T-helper 1 cell (primary cell): ENCODE measurements around the gene LRRC71.

Experiments
- DNase-seq, 5 donors: peaks; one replicate each; pipeline ENCODE4 v3.0.0-alpha.2; 2012 to 2020

LRRC71 gene

GRCh38 chr1:156947818-156948525 is 27.5 kb downstream of the LRRC71 start:
- DNase-seq = no peak

- DNase-seq = no peak
Measured at GRCh38 chr1:156948708-156949107, 28.3 kb downstream of the LRRC71 start.

DNA sequence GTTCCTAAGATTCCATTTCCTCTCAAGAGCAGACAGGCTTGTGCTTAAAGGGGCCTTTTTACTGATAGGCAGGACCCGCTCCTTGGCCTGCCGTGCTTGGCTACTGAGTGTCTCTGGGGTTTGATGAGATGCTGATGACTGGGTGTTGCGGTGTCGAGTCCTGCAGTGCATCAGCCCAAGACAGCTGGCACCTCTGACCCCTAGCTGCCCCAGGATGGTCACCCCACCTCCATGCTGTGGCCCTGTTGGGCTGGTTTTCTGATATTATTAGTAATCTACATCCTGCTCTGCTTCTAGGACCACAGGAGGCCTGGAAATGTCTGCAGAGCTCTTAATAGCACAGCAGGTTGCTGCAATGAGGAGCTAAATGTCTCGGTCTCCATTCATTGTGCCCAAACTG is 28.7 kb downstream of the LRRC71 start:
- no peak for DNase-seq

- no peak for DNase-seq
Measured at GRCh38 chr1:156951371-156951770, 30.9 kb downstream of the LRRC71 start.

DNA sequence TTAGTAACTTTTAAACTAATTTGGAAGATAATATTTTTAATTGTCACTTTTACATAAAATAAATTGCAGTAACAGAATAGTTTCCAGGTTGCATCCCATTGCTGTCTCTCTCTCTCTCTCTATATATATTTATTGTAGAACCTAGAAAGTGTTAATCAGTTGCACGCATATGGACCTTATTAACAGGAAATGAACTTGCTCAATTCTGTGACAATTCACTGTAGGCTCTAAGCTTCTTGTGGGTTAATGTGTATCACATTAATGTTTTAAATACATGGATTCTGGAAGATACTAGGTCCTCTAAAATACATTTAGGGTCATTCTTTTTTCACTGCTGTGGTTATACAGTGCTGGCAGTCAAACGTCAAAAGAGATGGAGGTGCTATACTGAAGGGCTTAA is 33.1 kb downstream of the LRRC71 start:
- DNase-seq = no peak

GRCh38 chr1:156956333-156956732 is 35.9 kb downstream of the LRRC71 start:
- DNase-seq = no peak

DNA sequence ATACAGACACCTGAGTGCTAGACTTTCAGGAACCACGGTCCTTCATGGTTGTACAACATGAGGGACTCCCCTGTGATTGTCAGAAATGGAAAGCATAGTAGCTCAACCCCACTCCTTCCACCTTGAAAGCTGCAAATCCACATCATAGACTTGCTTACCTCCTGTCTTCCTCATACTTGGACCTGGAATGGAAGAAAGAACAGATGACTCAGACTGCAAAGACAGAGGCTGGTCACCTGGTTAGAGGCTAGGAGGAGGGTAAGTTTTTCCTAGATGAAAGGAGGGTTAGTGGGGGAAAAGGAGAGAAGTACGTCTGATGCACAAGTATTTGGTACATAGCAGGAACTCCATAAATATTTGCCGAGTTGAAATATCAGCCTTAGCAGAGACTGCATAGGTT is 37.2 kb downstream of the LRRC71 start:
- no peak for DNase-seq

DNA sequence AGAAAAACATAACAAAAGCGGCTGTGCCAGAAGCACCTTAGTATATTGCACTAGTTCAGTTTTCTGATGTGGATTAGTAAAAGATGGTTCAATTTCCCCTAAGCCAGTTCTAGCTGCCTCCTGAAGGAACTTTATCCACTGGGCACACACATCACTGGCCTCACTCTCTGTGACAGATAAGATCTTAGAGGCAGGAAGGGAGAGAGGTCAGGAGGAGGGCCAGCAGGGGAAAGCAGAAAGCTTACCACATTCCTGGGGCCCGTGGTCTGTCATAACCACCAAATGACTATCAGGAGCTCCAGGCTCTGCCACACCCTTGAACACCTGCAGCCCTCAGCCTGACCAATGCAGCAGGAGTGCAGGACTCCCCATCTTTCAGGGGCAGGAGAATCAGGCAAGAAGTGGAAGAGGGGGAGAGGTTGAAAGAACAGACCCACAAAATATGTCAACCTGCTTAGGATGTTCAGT is 37.8 kb downstream of the LRRC71 start:
- DNase-seq = no peak

GRCh38 chr1:156959414-156959813 is 39.0 kb downstream of the LRRC71 start:
- no peak for DNase-seq

- DNase-seq = no peak
Measured at GRCh38 chr1:156959925-156960324, 39.5 kb downstream of the LRRC71 start.

DNA sequence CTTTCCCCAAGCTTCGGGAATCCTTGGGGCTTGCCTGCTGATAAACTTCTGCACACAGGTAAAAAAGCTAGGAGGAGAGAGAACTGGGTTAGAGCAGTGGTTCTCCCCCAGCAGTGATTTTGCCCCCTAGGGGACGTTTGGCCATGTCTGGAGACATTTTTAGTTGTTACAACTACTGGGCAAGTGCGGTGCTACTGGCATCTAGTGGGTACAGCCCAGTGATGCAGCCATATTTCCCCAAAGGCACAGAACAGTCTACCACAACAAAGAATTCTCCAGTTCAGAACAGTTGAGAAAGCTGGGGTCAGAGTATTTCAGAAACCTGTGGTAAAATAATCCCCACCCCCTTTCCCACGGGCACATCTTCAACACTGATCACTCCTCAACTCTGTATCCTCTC is 41.3 kb downstream of the LRRC71 start:
- peak in 3 of 5 donors; percentile 12 to 60 (median 20) for DNase-seq

DNA sequence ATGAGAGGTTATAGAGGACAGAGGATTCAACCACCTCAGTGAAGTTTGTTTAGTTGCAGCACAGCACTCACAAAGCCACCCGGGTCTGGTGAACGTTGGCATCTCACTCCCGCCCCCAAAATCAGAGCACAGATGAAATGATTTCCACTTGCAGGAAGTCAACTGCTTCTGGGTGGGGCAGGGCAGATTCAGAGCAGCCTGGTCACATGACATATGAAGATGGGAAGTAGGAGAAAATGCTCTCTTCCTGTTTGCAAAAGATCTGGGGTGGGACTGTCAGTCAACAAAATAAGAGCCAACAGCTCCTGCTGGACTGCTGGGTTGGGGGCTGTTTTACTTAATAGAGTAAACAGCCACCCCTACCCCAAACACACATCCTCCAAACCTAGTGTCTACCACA is 43.2 kb downstream of the LRRC71 start:
- peak in 2 of 5 donors; percentile 33 to 78 for DNase-seq

DNA sequence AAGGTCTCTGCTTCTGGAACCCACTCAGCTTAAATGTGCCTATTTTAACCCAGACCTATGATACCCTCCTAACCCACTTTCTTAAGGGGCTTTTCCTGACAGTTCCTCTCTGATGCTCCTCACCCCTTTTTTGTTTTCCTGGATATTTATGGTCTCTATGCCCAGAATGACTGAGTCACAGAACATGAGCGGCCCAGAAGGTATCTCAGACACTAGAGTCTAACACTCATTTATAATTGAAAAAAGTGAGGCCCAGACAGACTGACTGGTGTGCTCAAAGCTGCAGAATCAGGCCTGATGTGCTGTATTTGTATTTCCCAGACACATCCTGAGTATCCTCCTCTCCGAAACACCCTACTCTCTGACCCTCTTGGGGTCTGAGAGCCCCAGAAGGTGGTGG is 44.0 kb downstream of the LRRC71 start:
- no peak for DNase-seq

- DNase-seq = no peak
Measured at GRCh38 chr1:156969496-156969895, 49.1 kb downstream of the LRRC71 start.

- no peak for DNase-seq
Measured at GRCh38 chr1:156970017-156970416, 49.6 kb downstream of the LRRC71 start.

DNA sequence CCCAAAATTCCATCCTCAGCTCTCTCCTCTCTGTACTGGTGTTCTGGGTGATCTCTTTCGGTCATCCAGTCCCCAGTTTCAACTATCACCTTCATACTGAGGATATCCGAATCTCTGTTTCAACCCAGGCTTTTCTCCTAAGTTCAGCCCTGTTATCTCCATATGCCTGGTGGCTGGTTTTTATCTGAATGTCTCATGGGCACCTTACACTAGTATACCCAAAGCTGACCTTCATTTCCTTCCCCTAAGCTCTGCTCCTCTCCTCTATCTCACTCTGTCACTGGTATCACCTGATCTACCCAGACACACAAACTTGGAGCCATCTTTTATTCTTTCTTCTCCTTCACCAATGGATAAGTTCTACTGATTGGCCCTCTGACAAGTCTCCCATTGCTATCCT is 53.0 kb downstream of the LRRC71 start:
- DNase-seq = no peak

- no peak for DNase-seq
Measured at GRCh38 chr1:156975084-156975483, 54.7 kb downstream of the LRRC71 start.

DNA sequence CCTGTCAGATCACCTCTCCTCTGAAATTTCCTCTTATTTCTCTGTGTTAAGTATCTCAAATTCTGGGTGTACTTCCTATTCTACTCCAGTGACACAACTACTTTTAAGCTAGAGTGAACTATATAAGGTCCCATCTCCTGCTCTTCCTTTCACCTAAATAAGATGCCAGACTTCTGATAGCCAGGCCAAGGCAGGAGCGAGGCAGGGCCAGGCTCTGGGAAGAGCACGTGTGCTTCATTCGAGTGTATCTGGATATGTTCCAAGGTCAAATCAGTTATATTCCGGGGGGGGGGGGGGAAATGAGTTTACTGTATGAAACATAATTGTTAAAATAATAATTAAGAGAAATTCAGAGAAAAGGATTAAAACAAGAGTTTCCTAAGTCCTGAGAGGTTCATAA is 60.1 kb downstream of the LRRC71 start:
- no peak for DNase-seq
